ENCODE results near the gene ERAS.
"Not testable (repeated sequence)": the region's sequence is repeated elsewhere in the genome, so short reads cannot be mapped to it uniquely, and the experiment has no call there.

Gene ERAS

GRCh38 chrX:48835524-48836329 lies 9.4 kb downstream of the ERAS start, which contains the start of gene PCSK1N:
Gene PCSK1N, minus strand, starts transcription at chrX:48835610. Its CDS starts 78 bp downstream, at chrX:48835532.
- no peak for DNase-seq

- DNase-seq = no peak
These were observed 13.4 kb downstream of the ERAS start for GRCh38 chrX:48839686-48840085.

GRCh38 chrX:48848847-48849246 lies 22.5 kb downstream of the ERAS start:
- DNase-seq = no peak

- no peak for DNase-seq
These were observed 26.5 kb downstream of the ERAS start for GRCh38 chrX:48852857-48853256.

- DNase-seq = not testable (repeated sequence)
These were observed 27.2 kb downstream of the ERAS start for GRCh38 chrX:48853494-48853893.

- DNase-seq = not testable (repeated sequence)
These were observed 27.9 kb downstream of the ERAS start for GRCh38 chrX:48854121-48854804.

- DNase-seq = no peak
These were observed 28.6 kb downstream of the ERAS start for GRCh38 chrX:48854898-48855297.

GRCh38 chrX:48864210-48864609 lies 37.9 kb downstream of the ERAS start:
- DNase-seq = no peak

- DNase-seq = not testable (repeated sequence)
These were observed 45.7 kb downstream of the ERAS start for GRCh38 chrX:48872017-48872416.

GRCh38 chrX:48876944-48877343 lies 50.6 kb downstream of the ERAS start:
- DNase-seq = not testable (repeated sequence)
